ENCODE data around the gene MATN3. TPM values are rescaled to one million over a fixed set of nuclear protein-coding genes. Genes with fewer than 3 reads are reported as not detected.

MATN3 gene
- total and polyA plus RNA-seq, 2 of the 13 experiments (the other 11 are each of a cell fraction or from before 2014, with no cell fraction given): 36.1 to 208 TPM

- Histone ChIP-seq H3K36me3 (replicated peaks in 1 of 2; ENCODE audit: control insufficient read depth in 1 of 2, insufficient read depth in 2 of 2, low read length in 2 of 2) (no peaks in the 10 kb centered on the region), H3K4me1 (ENCODE audit: insufficient read depth, low read length) (peaks cover 14% of the 10 kb centered on the region), H3K27me3 (ENCODE audit: control insufficient read depth in 1 of 2, insufficient read depth in 2 of 2, low read length in 2 of 2) (no peaks in the 10 kb centered on the region), H3K9ac (ENCODE audit: insufficient read depth, low read depth, low read length) (no peak overlapping the region), H3K4me3 (replicated peaks in 1 of 3; ENCODE audit: insufficient read depth in 1 of 3, low read depth in 2 of 3, low read length in 3 of 3) (no peak overlapping the region), H3K4me2 (ENCODE audit: low read depth, low read length) (no peak overlapping the region), H4K20me1 (ENCODE audit: insufficient read depth, low read length) (no peaks in the 10 kb centered on the region), H2AFZ (ENCODE audit: low read length) (no peak overlapping the region), H3K27ac (ENCODE audit: extremely low read length, insufficient read depth, low read length) (no peak overlapping the region), H3K9me3 (ENCODE audit: low read length) (peaks cover 25% of the 10 kb centered on the region), H3K79me2 (ENCODE audit: insufficient read depth, low read length) (no peaks in the 10 kb centered on the region)
- ChIA-PET CTCF (ENCODE audit: low intra/inter-chr PET ratio, low total read pairs) (no interaction called here), POLR2A (interaction anchor here (0.9 kb wide), 1 partner anchor 30 kb away, joined by 3 read pairs; the partner anchor contains the start of gene LAPTM4A)
- BruUV-seq (replicated peaks): no TSS peak
- DNase-seq (ENCODE audit: low spot score) (no peak), FAIRE-seq (no peak), ATAC-seq (no peak)
- no peak for TF ChIP-seq RAD21 (CRISPR knock-in tag; IDR thresholded peaks at IDR 0.05)
- TF ChIP-seq KDM1A (CRISPR knock-in tag; IDR thresholded peaks at IDR 0.05): no peak
- 0 out of 2 replicates have a peak, but pooled peaks have one; percentile 29 for TF ChIP-seq ATF7 (IDR thresholded peaks at IDR 0.05)
- no peak for TF ChIP-seq ATF7 (CRISPR knock-in tag; IDR thresholded peaks at IDR 0.05)
- TF ChIP-seq CEBPB (IDR thresholded peaks at IDR 0.05; ENCODE audit: borderline replicate concordance, low read depth, low read length): peak; percentile 26; the same call in 1 of the 2 replicates
- TF ChIP-seq ZNF841 (CRISPR knock-in tag; IDR thresholded peaks at IDR 0.05; ENCODE audit: borderline replicate concordance): peak; percentile 99
- intact Hi-C loops (cut with micrococcal nuclease; ENCODE audit: unreplicated experiment): no loop called here
- in situ Hi-C loops (cut with HindIII; ENCODE audit: extremely low pct_ligation_motif_present, low pct_unique_long_range_greater_than_20kb): no loop called here
- 36% methylated on average over 3 of the region's 3 CpGs for WGBS (ENCODE audit: low lambda C conversion rate)
These were observed 9.0 kb upstream of the MATN3 start for GRCh38 chr2:20021405-20022009.

DNA sequence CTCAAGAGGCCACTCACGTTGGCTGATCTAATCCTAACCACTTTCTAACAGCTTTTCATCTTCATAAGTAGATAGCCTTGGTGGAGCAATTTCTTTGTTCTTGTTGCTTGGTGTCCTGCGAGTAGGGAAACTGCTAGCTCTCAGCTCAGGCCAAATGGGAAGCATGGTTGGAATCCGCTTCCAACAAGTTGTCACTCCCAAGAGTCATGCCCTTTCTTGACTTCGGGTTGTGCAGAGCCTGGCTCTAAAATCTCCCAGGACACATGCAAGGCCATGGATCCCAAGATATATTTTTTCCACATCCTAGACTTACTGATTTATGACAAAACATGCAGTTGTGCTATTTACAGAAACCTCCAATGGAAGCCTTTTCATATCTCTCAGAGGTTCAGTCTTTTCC, 7.3 kb upstream of the MATN3 start:
- no peak overlapping the region for H3K4me2 ChIP-seq (ENCODE audit: low read depth, low read length)
- no peaks in the 10 kb centered on the region for H3K27me3 ChIP-seq (ENCODE audit: control insufficient read depth in 1 of 2, insufficient read depth in 2 of 2, low read length in 2 of 2)
- no peak overlapping the region for H2AFZ ChIP-seq (ENCODE audit: low read length)
- POLR2A ChIA-PET: interaction anchor here (1.6 kb wide), 1 partner anchor 32 kb away, joined by 5 read pairs; the partner anchor contains the start of gene LAPTM4A
- peaks cover 29% of the 10 kb centered on the region for H3K4me1 ChIP-seq (ENCODE audit: insufficient read depth, low read length)
- FAIRE-seq (no peak), DNase-seq (ENCODE audit: low spot score) (no peak), ATAC-seq (no peak)
- no peak overlapping the region for H3K4me3 ChIP-seq (replicated peaks in 1 of 3; ENCODE audit: insufficient read depth in 1 of 3, low read depth in 2 of 3, low read length in 3 of 3)
- H4K20me1 ChIP-seq (ENCODE audit: insufficient read depth, low read length): no peaks in the 10 kb centered on the region
- no peak overlapping the region for H3K27ac ChIP-seq (ENCODE audit: extremely low read length, insufficient read depth, low read length)
- no TSS peak for BruUV-seq (replicated peaks)
- no peak overlapping the region for H3K9ac ChIP-seq (ENCODE audit: insufficient read depth, low read depth, low read length)
- WGBS (ENCODE audit: low lambda C conversion rate): 88% methylated on average over 4 of the region's 4 CpGs
- H3K79me2 ChIP-seq (ENCODE audit: insufficient read depth, low read length): no peaks in the 10 kb centered on the region
- peaks cover 25% of the 10 kb centered on the region for H3K9me3 ChIP-seq (ENCODE audit: low read length)
- H3K36me3 ChIP-seq (replicated peaks in 1 of 2; ENCODE audit: control insufficient read depth in 1 of 2, insufficient read depth in 2 of 2, low read length in 2 of 2): no peaks in the 10 kb centered on the region
- in situ Hi-C loops (cut with HindIII; ENCODE audit: extremely low pct_ligation_motif_present, low pct_unique_long_range_greater_than_20kb) (no loop called here), intact Hi-C loops (cut with micrococcal nuclease; ENCODE audit: unreplicated experiment) (no loop called here)
- CTCF ChIA-PET (ENCODE audit: low intra/inter-chr PET ratio, low total read pairs): no interaction called here
- no peak for TF ChIP-seq RFX3 (CRISPR knock-in tag; IDR thresholded peaks at IDR 0.05)
- TF ChIP-seq, protein P1, sequence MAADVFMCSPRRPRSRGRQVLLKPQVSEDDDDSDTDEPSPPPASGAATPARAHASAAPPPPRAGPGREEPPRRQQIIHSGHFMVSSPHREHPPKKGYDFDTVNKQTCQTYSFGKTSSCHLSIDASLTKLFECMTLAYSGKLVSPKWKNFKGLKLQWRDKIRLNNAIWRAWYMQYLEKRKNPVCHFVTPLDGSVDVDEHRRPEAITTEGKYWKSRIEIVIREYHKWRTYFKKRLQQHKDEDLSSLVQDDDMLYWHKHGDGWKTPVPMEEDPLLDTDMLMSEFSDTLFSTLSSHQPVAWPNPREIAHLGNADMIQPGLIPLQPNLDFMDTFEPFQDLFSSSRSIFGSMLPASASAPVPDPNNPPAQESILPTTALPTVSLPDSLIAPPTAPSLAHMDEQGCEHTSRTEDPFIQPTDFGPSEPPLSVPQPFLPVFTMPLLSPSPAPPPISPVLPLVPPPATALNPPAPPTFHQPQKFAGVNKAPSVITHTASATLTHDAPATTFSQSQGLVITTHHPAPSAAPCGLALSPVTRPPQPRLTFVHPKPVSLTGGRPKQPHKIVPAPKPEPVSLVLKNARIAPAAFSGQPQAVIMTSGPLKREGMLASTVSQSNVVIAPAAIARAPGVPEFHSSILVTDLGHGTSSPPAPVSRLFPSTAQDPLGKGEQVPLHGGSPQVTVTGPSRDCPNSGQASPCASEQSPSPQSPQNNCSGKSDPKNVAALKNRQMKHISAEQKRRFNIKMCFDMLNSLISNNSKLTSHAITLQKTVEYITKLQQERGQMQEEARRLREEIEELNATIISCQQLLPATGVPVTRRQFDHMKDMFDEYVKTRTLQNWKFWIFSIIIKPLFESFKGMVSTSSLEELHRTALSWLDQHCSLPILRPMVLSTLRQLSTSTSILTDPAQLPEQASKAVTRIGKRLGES (CRISPR knock-in tag; IDR thresholded peaks at IDR 0.05; ENCODE audit: borderline replicate concordance): no peak
- TF ChIP-seq HNRNPUL1 (IDR thresholded peaks at IDR 0.05; ENCODE audit: low read depth, low read length): no peak
- no peak for TF ChIP-seq NFKBIZ (CRISPR knock-in tag; IDR thresholded peaks at IDR 0.05)
- TF ChIP-seq RFX5 (IDR thresholded peaks at IDR 0.05; ENCODE audit: low read depth, low read length): no peak
- TF ChIP-seq RELA (CRISPR knock-in tag; IDR thresholded peaks at IDR 0.05): no peak
- TF ChIP-seq GTF2F1 (IDR thresholded peaks at IDR 0.05; ENCODE audit: low read length): no peak
- TF ChIP-seq ZNF598 (CRISPR knock-in tag; IDR thresholded peaks at IDR 0.05; ENCODE audit: borderline replicate concordance): no peak
- TF ChIP-seq MTF1 (CRISPR knock-in tag; IDR thresholded peaks at IDR 0.05): no peak
- TF ChIP-seq TBX2 (CRISPR knock-in tag; IDR thresholded peaks at IDR 0.05; ENCODE audit: borderline replicate concordance): no peak
- TF ChIP-seq, protein P2, sequence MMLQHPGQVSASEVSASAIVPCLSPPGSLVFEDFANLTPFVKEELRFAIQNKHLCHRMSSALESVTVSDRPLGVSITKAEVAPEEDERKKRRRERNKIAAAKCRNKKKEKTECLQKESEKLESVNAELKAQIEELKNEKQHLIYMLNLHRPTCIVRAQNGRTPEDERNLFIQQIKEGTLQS (CRISPR knock-in tag; IDR thresholded peaks at IDR 0.05): no peak

Data from HepG2 (cell line).